ENCODE measurements around the gene HOXA11.
A peak's percentile ranks its signal among the peaks of the same experiment; 100 is the strongest.

Gene HOXA11

GRCh38 chr7:27188386-27189294 lies 3.6 kb upstream of the HOXA11 start:
- no peak overlapping the region for H3K9ac ChIP-seq (ENCODE audit: low read length)
- no peak overlapping the region for H2AFZ ChIP-seq (ENCODE audit: insufficient read depth, low read length, poor library complexity)
- H2BK12ac ChIP-seq (ENCODE audit: low read length) = no peak overlapping the region
- no peaks in the 10 kb centered on the region for H3K79me2 ChIP-seq (ENCODE audit: control insufficient read depth, insufficient read depth, low read length, poor library complexity)
- no peak overlapping the region for H4K12ac ChIP-seq (ENCODE audit: low read depth, low read length)
- no peak for DNase-seq
- H3K18ac ChIP-seq (ENCODE audit: low read length) = no peak overlapping the region
- peak overlapping the region; percentile 28 for H4K91ac ChIP-seq (ENCODE audit: low read depth, low read length)
- WGBS (ENCODE audit: extremely low coverage, insufficient coverage, insufficient read length) = no CpG with 5 or more reads among the region's 49 CpGs
- H3K27me3 ChIP-seq (ENCODE audit: insufficient read depth, low read length) = peaks cover 94% of the 10 kb centered on the region
- H3K23ac ChIP-seq (ENCODE audit: low read length) = no peak overlapping the region
- no peak overlapping the region for H2AK5ac ChIP-seq (ENCODE audit: low read length)
- peaks cover 3% of the 10 kb centered on the region for H3K79me1 ChIP-seq (ENCODE audit: low read length)
- no peak overlapping the region for H4K8ac ChIP-seq (ENCODE audit: low read depth, low read length)
- H2BK120ac ChIP-seq (ENCODE audit: insufficient read depth, low read length, poor library complexity) = no peak overlapping the region
- peak overlapping the region; percentile 62 for H3K4me2 ChIP-seq (ENCODE audit: low read length)
- H3K9me3 ChIP-seq (ENCODE audit: insufficient read depth, low read depth, low read length) = peaks cover 20% of the 10 kb centered on the region
- no peak overlapping the region for H2BK5ac ChIP-seq (ENCODE audit: low read depth, low read length, poor library complexity)
- peaks cover 23 to 27% of the 10 kb centered on the region in 2 experiments for H3K4me1 ChIP-seq (ENCODE audit: control insufficient read depth in 1 of 2, insufficient read depth in 2 of 2, low read length in 2 of 2)
- no peak overlapping the region for H3K14ac ChIP-seq (ENCODE audit: low read length)
- H3K36me3 ChIP-seq (ENCODE audit: control insufficient read depth in 1 of 2, insufficient read depth in 2 of 2, low read length in 2 of 2) = no peaks in the 10 kb centered on the region
- no peak overlapping the region for H3K4me3 ChIP-seq (ENCODE audit: low read depth, low read length)
- H3K4ac ChIP-seq (ENCODE audit: low read depth, low read length) = no peak overlapping the region
- no peak overlapping the region for H3K27ac ChIP-seq (ENCODE audit: low read depth, low read length)

DNA sequence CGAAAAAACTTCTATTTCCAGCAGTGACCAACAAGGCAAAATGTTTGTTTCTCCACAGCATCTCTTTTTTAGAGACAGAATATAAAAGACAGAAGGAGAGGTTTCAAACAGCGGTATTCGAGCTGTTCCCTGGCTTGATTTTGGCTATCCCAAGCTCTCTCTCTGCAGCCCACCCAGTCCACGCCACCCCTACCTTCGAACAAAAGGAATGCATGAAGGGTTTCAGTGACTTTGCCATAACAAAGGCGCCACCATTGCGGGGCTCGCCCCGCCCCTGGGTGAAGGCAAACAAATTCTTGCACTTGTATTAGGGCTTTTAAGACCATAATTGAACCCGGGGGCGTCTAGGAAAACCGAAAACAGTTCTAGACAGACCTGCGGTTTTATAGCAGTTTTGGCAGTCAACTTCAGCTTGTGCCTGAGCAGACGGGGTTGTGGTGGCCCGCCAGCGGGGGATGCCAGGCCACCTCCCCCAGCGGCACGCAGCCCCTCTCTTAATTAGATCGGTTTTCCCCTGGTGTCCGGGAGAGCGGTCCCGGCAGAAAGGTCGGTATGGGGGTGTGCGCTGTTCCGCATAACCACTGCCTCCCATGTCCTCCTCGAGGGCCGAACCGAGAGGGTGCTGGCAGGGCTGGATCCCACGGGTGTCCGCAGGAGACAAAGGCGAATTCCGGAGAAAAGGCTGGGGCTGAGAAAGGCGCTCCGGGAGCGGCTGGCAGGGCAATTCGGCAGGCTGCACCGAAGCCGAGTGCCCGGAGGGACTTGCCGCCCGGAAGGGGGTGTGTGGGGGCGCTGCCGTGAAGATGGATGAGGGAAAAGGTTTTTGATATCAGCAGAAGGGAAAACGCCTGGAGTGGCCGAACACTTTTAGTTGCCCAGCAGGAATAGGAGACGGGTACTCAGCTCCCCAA lies 2.7 kb upstream of the HOXA11 start:
- no peaks in the 10 kb centered on the region for H3K36me3 ChIP-seq (ENCODE audit: control insufficient read depth in 1 of 2, insufficient read depth in 2 of 2, low read length in 2 of 2)
- peaks cover 93% of the 10 kb centered on the region for H3K27me3 ChIP-seq (ENCODE audit: insufficient read depth, low read length)
- H4K12ac ChIP-seq (ENCODE audit: low read depth, low read length) = no peak overlapping the region
- H4K8ac ChIP-seq (ENCODE audit: low read depth, low read length) = no peak overlapping the region
- no peaks in the 10 kb centered on the region for H3K79me2 ChIP-seq (ENCODE audit: control insufficient read depth, insufficient read depth, low read length, poor library complexity)
- no peak overlapping the region for H3K27ac ChIP-seq (ENCODE audit: low read depth, low read length)
- no peak overlapping the region for H2BK12ac ChIP-seq (ENCODE audit: low read length)
- peaks cover 20% of the 10 kb centered on the region for H3K9me3 ChIP-seq (ENCODE audit: insufficient read depth, low read depth, low read length)
- no peak overlapping the region for H3K4ac ChIP-seq (ENCODE audit: low read depth, low read length)
- no CpG with 5 or more reads among the region's 46 CpGs for WGBS (ENCODE audit: extremely low coverage, insufficient coverage, insufficient read length)
- H2BK120ac ChIP-seq (ENCODE audit: insufficient read depth, low read length, poor library complexity) = no peak overlapping the region
- H3K79me1 ChIP-seq (ENCODE audit: low read length) = peaks cover 3% of the 10 kb centered on the region
- H3K18ac ChIP-seq (ENCODE audit: low read length) = no peak overlapping the region
- H2AK5ac ChIP-seq (ENCODE audit: low read length) = no peak overlapping the region
- no peak overlapping the region for H3K9ac ChIP-seq (ENCODE audit: low read length)
- peak overlapping the region; percentile 62 for H3K4me2 ChIP-seq (ENCODE audit: low read length)
- no peak overlapping the region for H3K4me3 ChIP-seq (ENCODE audit: low read depth, low read length)
- no peak overlapping the region for H3K14ac ChIP-seq (ENCODE audit: low read length)
- H2AFZ ChIP-seq (ENCODE audit: insufficient read depth, low read length, poor library complexity) = no peak overlapping the region
- H3K23ac ChIP-seq (ENCODE audit: low read length) = no peak overlapping the region
- no peak overlapping the region for H2BK5ac ChIP-seq (ENCODE audit: low read depth, low read length, poor library complexity)
- no peak for DNase-seq
- peaks cover 27 to 30% of the 10 kb centered on the region in 2 experiments for H3K4me1 ChIP-seq (ENCODE audit: control insufficient read depth in 1 of 2, insufficient read depth in 2 of 2, low read length in 2 of 2)
- no peak overlapping the region for H4K91ac ChIP-seq (ENCODE audit: low read depth, low read length)

GRCh38 chr7:27186668-27187474 lies 1.8 kb upstream of the HOXA11 start:
- no peak overlapping the region for H3K14ac ChIP-seq (ENCODE audit: low read length)
- H2AK5ac ChIP-seq (ENCODE audit: low read length) = no peak overlapping the region
- H3K79me2 ChIP-seq (ENCODE audit: control insufficient read depth, insufficient read depth, low read length, poor library complexity) = no peaks in the 10 kb centered on the region
- peaks cover 29 to 30% of the 10 kb centered on the region in 2 experiments for H3K4me1 ChIP-seq (ENCODE audit: control insufficient read depth in 1 of 2, insufficient read depth in 2 of 2, low read length in 2 of 2)
- H2BK5ac ChIP-seq (ENCODE audit: low read depth, low read length, poor library complexity) = no peak overlapping the region
- H3K27ac ChIP-seq (ENCODE audit: low read depth, low read length) = no peak overlapping the region
- no peak overlapping the region for H3K18ac ChIP-seq (ENCODE audit: low read length)
- no peaks in the 10 kb centered on the region for H3K36me3 ChIP-seq (ENCODE audit: control insufficient read depth in 1 of 2, insufficient read depth in 2 of 2, low read length in 2 of 2)
- H4K12ac ChIP-seq (ENCODE audit: low read depth, low read length) = no peak overlapping the region
- no peak overlapping the region for H3K9ac ChIP-seq (ENCODE audit: low read length)
- peaks cover 93% of the 10 kb centered on the region for H3K27me3 ChIP-seq (ENCODE audit: insufficient read depth, low read length)
- H3K79me1 ChIP-seq (ENCODE audit: low read length) = peaks cover 3% of the 10 kb centered on the region
- H3K4me3 ChIP-seq (ENCODE audit: low read depth, low read length) = no peak overlapping the region
- no peak overlapping the region for H4K91ac ChIP-seq (ENCODE audit: low read depth, low read length)
- no peak overlapping the region for H4K8ac ChIP-seq (ENCODE audit: low read depth, low read length)
- no peak overlapping the region for H2AFZ ChIP-seq (ENCODE audit: insufficient read depth, low read length, poor library complexity)
- no peak overlapping the region for H3K4me2 ChIP-seq (ENCODE audit: low read length)
- H3K9me3 ChIP-seq (ENCODE audit: insufficient read depth, low read depth, low read length) = peaks cover 20% of the 10 kb centered on the region
- H2BK12ac ChIP-seq (ENCODE audit: low read length) = no peak overlapping the region
- H3K4ac ChIP-seq (ENCODE audit: low read depth, low read length) = no peak overlapping the region
- DNase-seq = no peak
- WGBS (ENCODE audit: extremely low coverage, insufficient coverage, insufficient read length) = no CpG with 5 or more reads among the region's 4 CpGs
- no peak overlapping the region for H3K23ac ChIP-seq (ENCODE audit: low read length)
- no peak overlapping the region for H2BK120ac ChIP-seq (ENCODE audit: insufficient read depth, low read length, poor library complexity)

All from trophoblast cell (in vitro differentiated cells and primary cell).